ENCODE data around the gene SGPL1. TPM values are rescaled to one million over a fixed set of nuclear protein-coding genes. Genes with fewer than 3 reads are reported as not detected.

The SGPL1 gene
- total RNA-seq, 1 donor from 2014 or later, result 33.1 TPM

DNA sequence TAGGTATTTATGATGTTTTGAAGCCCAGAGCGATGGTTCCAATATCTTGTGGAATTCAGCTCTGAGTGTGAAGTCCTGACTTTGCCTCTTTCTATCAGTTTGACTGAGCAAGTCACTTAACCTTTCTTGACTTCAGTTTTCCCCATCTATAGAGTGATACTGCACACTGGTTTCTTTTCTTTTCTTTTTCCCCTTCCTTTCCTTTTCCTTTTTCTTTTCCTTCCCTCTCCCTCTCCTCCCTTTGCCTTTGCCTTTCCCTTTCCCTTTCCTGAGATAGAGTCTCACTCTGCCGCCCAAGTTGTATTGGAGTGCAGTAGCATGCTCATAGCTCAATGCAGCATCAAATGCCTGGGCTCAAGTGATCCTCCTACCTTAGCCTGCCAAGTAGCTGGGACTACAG is 20.6 kb downstream of the SGPL1 start:
- intact Hi-C loops (cut with DNase I), result no loop called here
- no peaks in the 10 kb centered on the region for H3K9me3 ChIP-seq

DNA sequence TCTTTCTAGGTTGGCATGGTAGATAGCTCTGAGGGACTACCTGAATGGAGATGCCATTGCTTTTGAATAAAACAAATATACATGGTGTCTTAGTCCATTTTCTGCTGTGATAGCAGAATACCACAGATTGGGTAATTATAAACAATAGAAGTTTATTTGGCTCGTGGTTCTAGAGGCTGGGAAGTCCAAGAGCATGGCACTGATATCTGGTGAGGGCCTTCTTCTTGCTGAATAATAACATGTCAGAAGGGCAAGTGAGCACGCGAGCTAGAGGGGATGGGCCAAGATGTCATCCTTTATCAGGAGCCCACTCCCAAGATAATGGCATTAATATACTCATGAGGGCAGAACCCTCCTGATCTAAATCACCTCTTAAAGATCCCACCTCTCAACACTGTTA is 21.9 kb downstream of the SGPL1 start:
- Histone ChIP-seq H3K4me1 (peaks cover 10% of the 10 kb centered on the region), H3K27me3 (no peaks in the 10 kb centered on the region), H3K36me3 (no peaks in the 10 kb centered on the region), H3K9me3 (no peaks in the 10 kb centered on the region), H3K4me3 (no peak overlapping the region), H3K27ac (no peak overlapping the region)
- TF ChIP-seq POLR2AphosphoS5 (IDR thresholded peaks at IDR 0.05; ENCODE audit: insufficient read depth in 1 of 2, low read depth in 1 of 2) (no peak), CTCF (IDR thresholded peaks at IDR 0.05) (no peak)
- no peak for DNase-seq (ENCODE audit: extremely low spot score in 2 of 2)
- intact Hi-C loops (cut with DNase I), result no loop called here

More for the DNA sequence above, 20.6 kb downstream of the SGPL1 start:
- H3K4me3 ChIP-seq, result no peak overlapping the region
- no peaks in the 10 kb centered on the region for H3K27me3 ChIP-seq
- no peak for DNase-seq (ENCODE audit: extremely low spot score in 2 of 2)
- no peak overlapping the region for H3K27ac ChIP-seq
- peaks cover 10% of the 10 kb centered on the region for H3K4me1 ChIP-seq
- H3K36me3 ChIP-seq, result no peaks in the 10 kb centered on the region
- TF ChIP-seq CTCF (IDR thresholded peaks at IDR 0.05), result no peak
- no peak for TF ChIP-seq POLR2AphosphoS5 (IDR thresholded peaks at IDR 0.05; ENCODE audit: insufficient read depth in 1 of 2, low read depth in 1 of 2)
- TF ChIP-seq POLR2A (IDR thresholded peaks at IDR 0.05), result no peak

DNA sequence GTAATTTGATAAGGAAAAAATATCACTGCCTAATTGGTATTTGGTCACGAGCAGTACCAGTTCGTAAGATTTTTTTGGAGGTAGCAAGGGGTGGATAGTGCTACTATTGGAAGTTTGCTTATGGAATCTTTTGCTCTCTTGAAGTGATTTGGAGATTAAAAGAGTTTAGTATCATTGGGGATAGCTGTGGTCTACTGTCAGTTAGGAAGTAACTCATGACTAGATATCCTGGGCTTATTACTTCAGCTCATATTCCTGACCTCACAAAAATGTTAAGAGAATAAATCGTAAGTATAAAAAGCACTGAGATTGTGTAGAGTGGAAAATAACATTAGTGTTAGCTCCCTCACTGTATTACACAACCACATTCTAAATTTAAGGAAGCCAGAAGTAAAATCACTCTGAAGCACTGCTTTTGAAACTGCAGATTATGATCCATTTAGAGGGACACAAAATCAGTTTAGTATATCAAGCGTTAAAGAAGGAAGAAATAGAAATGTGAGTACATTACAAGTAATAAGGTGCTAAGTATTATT is 22.6 kb downstream of the SGPL1 start:
- no peak overlapping the region for H3K27ac ChIP-seq
- H3K27me3 ChIP-seq, result no peaks in the 10 kb centered on the region
- H3K4me1 ChIP-seq, result peaks cover 10% of the 10 kb centered on the region
- H3K9me3 ChIP-seq, result no peaks in the 10 kb centered on the region
- no peak overlapping the region for H3K4me3 ChIP-seq
- TF ChIP-seq POLR2AphosphoS5 (IDR thresholded peaks at IDR 0.05; ENCODE audit: insufficient read depth in 1 of 2, low read depth in 1 of 2), result no peak
- intact Hi-C loops (cut with DNase I), result no loop called here
- no peak for DNase-seq (ENCODE audit: extremely low spot score in 2 of 2)
- H3K36me3 ChIP-seq, result no peaks in the 10 kb centered on the region

DNA sequence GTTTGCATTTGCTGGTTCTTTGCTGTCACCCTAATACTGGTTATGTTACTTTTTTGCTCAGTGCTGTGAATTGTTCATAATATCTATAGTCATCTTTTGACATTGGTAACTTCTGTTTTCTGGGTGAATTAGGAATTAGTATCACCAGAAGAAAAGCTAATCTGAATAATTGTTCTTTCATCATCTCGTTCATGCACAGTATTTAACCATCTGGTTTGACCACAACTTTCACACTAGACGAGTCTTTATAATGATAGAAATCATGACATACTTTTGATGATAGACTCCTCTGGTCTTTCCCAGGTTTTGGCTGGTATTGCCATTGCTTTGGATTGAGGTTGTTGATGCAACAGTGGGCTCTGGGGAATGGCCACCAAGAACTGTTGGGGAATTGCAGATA is 25.1 kb downstream of the SGPL1 start:
- DNase-seq (ENCODE audit: extremely low spot score in 2 of 2), result no peak
- intact Hi-C loops (cut with DNase I), result no loop called here
- H3K4me3 ChIP-seq, result no peak overlapping the region
- H3K9me3 ChIP-seq, result no peaks in the 10 kb centered on the region
- TF ChIP-seq POLR2AphosphoS5 (IDR thresholded peaks at IDR 0.05; ENCODE audit: insufficient read depth in 1 of 2, low read depth in 1 of 2) (no peak), CTCF (IDR thresholded peaks at IDR 0.05) (no peak), POLR2A (IDR thresholded peaks at IDR 0.05) (no peak)
- H3K27me3 ChIP-seq, result no peaks in the 10 kb centered on the region
- peaks cover 7% of the 10 kb centered on the region for H3K4me1 ChIP-seq
- no peak overlapping the region for H3K27ac ChIP-seq
- peaks cover 0 to 10% of the 10 kb centered on the region in 2 donors for H3K36me3 ChIP-seq

- H3K4me3 ChIP-seq, result no peak overlapping the region
- H3K27ac ChIP-seq, result no peak overlapping the region
- H3K4me1 ChIP-seq, result peaks cover 7% of the 10 kb centered on the region
- no peaks in the 10 kb centered on the region for H3K27me3 ChIP-seq
- H3K36me3 ChIP-seq, result peaks cover 0 to 10% of the 10 kb centered on the region in 2 donors
- no peak for DNase-seq (ENCODE audit: extremely low spot score in 2 of 2)
- intact Hi-C loops (cut with DNase I), result no loop called here
- no peaks in the 10 kb centered on the region for H3K9me3 ChIP-seq
- TF ChIP-seq POLR2A (IDR thresholded peaks at IDR 0.05) (no peak), CTCF (IDR thresholded peaks at IDR 0.05) (no peak), POLR2AphosphoS5 (IDR thresholded peaks at IDR 0.05; ENCODE audit: insufficient read depth in 1 of 2, low read depth in 1 of 2) (no peak)
Observed at GRCh38 chr10:70843333-70843732, 27.6 kb downstream of the SGPL1 start.

All from vagina (tissue), 2 donors.